B cell (primary cell): ENCODE measurements around the gene PCBP3. TPM values are rescaled to one million over a fixed set of nuclear protein-coding genes. Genes with fewer than 3 reads are reported as not detected.
A peak's percentile ranks its signal among the peaks of the same experiment; 100 is the strongest.

ENCODE experiments used
- ATAC-seq: fragments of 200-7000 bp; cut with Tn5 transposase; one replicate; pipeline ENCODE4 v1.10.0; 2021; ENCODE audit warnings: low read depth, mild to moderate bottlenecking, moderate number of reproducible peaks, moderate library complexity
- CTCF ChIA-PET: fragments of 350-600 bp; sonication (Branson Sonifier 250); formaldehyde crosslinking; loops from one replicate; lab custom pipeline; 2021; ENCODE audit warnings: antibody characterized with exemption, inconsistent platforms; lab: Charles Lee
- POLR2A ChIA-PET: fragments of 350-600 bp; sonication (Branson Sonifier 250); formaldehyde crosslinking; loops from one replicate; lab custom pipeline; 2021; ENCODE audit warnings: antibody characterized with exemption; lab: Charles Lee
- DNase-seq: peaks from one replicate; pipeline ENCODE4 v3.0.0; 2013
- H2AFZ ChIP-seq: 2 replicates; pipeline ENCODE4 v1.6.1; 2012; ENCODE audit warnings: mild to moderate bottlenecking, low read depth, low read length; ENCODE audit not compliant: insufficient read depth, poor library complexity, severe bottlenecking
- H3K27ac ChIP-seq, 2 donors: 1 replicate in 1 of 2; 2 replicates in 1 of 2; pipeline ENCODE4 v1.5.1; 2012 to 2013; ENCODE audit warnings: low read length in 2 of 2, mild to moderate bottlenecking in 2 of 2, moderate library complexity in 1 of 2
- H3K27me3 ChIP-seq, 4 experiments: fragments of 200-600 bp in 1 of 4; sonication (generic) in 1 of 4; replicated peaks in 1 of 4; 1 replicate in 2 of 4; 2 replicates in 2 of 4; pipeline versions ENCODE4 v1.6.1 to v1.7.0; 2013 to 2016; ENCODE audit warnings: low read length in 3 of 4, mild to moderate bottlenecking in 2 of 4, mixed read lengths in 1 of 4, moderate library complexity in 1 of 4; ENCODE audit not compliant: insufficient read depth in 4 of 4, control insufficient read depth in 3 of 4; ENCODE audit errors: control extremely low read depth in 1 of 4
- H3K36me3 ChIP-seq, 2 experiments: replicated peaks in 1 of 2; 1 replicate in 1 of 2; 2 replicates in 1 of 2; pipeline versions ENCODE4 v1.6.1 to v1.7.1; 2013; ENCODE audit warnings: low read length in 1 of 2; ENCODE audit not compliant: insufficient read depth in 2 of 2, control insufficient read depth in 1 of 2; ENCODE audit errors: control extremely low read depth in 1 of 2, extremely low read depth in 1 of 2
- H3K4me1 ChIP-seq, 2 donors: fragments of 200-600 bp in 1 of 2; sonication (generic) in 1 of 2; 1 replicate in 1 of 2; 2 replicates in 1 of 2; pipeline versions ENCODE4 v1.5.1 to v1.6.1; 2013 to 2017; ENCODE audit warnings: low read length in 2 of 2; ENCODE audit not compliant: control insufficient read depth in 2 of 2, insufficient read depth in 2 of 2
- H3K4me2 ChIP-seq: replicated peaks from 2 replicates; pipeline ENCODE3; 2012; ENCODE audit warnings: mild to moderate bottlenecking, low read depth, low read length; ENCODE audit not compliant: poor library complexity, severe bottlenecking
- H3K4me3 ChIP-seq, 5 experiments: fragments of 200-600 bp in 1 of 5; sonication (generic) in 1 of 5; 1 replicate in 3 of 5; 2 replicates in 2 of 5; pipeline versions ENCODE4 v1.5.1 to v1.7.0; 2011 to 2016; ENCODE audit warnings: low read length in 4 of 5, mild to moderate bottlenecking in 4 of 5, low read depth in 2 of 5, control low read depth in 1 of 5, moderate library complexity in 1 of 5; ENCODE audit not compliant: insufficient read depth in 1 of 5; ENCODE audit errors: control extremely low read depth in 1 of 5, extremely low read depth in 1 of 5
- H3K79me2 ChIP-seq: fragments of 200-600 bp; sonication (generic); one replicate; pipeline ENCODE4 v1.6.0; 2016; ENCODE audit warnings: low read length; ENCODE audit not compliant: control insufficient read depth, insufficient read depth
- H3K9ac ChIP-seq: fragments of 200-600 bp; sonication (generic); 2 replicates; pipeline ENCODE4 v1.6.1; 2017; ENCODE audit warnings: mild to moderate bottlenecking, low read length, moderate library complexity
- H3K9me3 ChIP-seq, 3 donors: one replicate each; pipeline versions ENCODE4 v1.6.1 to v1.7.1; 2013; ENCODE audit warnings: low read length in 2 of 3; ENCODE audit not compliant: control insufficient read depth in 2 of 3, insufficient read depth in 1 of 3; ENCODE audit errors: control extremely low read depth in 1 of 3
- H4K20me1 ChIP-seq: 2 replicates; pipeline ENCODE4 v1.6.0; 2012; ENCODE audit warnings: mild to moderate bottlenecking, low read length; ENCODE audit not compliant: insufficient read depth, control insufficient read depth, poor library complexity, severe bottlenecking
- H3K27ac Mint-ChIP-seq: one replicate; pipeline ENCODE4 v1.8.0; 2021; ENCODE audit warnings: mixed read lengths
- H3K27me3 Mint-ChIP-seq: one replicate; pipeline ENCODE4 v1.8.0; 2021; ENCODE audit warnings: mixed read lengths
- H3K4me1 Mint-ChIP-seq: one replicate; pipeline ENCODE4 v1.8.0; 2021; ENCODE audit warnings: mixed read lengths
- H3K4me3 Mint-ChIP-seq: one replicate; pipeline ENCODE4 v1.8.0; 2021; ENCODE audit warnings: mixed read lengths
- H3K9me3 Mint-ChIP-seq: one replicate; pipeline ENCODE4 v1.8.0; 2022; ENCODE audit warnings: mixed read lengths; ENCODE audit not compliant: insufficient read depth
- EZH2 ChIP-seq: IDR thresholded peaks from 2 replicates; pipeline ENCODE4 v1.6.1; 2012; ENCODE audit warnings: borderline replicate concordance, low read depth, mild to moderate bottlenecking, moderate library complexity, low read length; ENCODE audit not compliant: insufficient read depth, poor library complexity, severe bottlenecking
- WGBS: methylation state at CpG from one replicate; pipeline ENCODE4 v1.1.5; 2013; ENCODE audit warnings: missing lambda C conversion rate; ENCODE audit not compliant: insufficient coverage; 5-methylcytosine and 5-hydroxymethylcytosine counted together
- intact Hi-C: fragments of 100-400 bp; cut with micrococcal nuclease; formaldehyde crosslinking; loops from one replicate; pipeline ENCODE4 v1.10.0; 2022
- polyA plus RNA-seq: library from polyadenylated mRNA; depleted of rRNA; stranded (reverse); fragments of >200 nt; gene quantifications from 2 replicates; pipeline ENCODE4 v1.2.3, GENCODE V29; 2012
- total RNA-seq, 2 donors: library from RNA; stranded (reverse); fragments of 120-200 nt in 1 of 2; gene quantifications; 1 replicate in 1 of 2; 2 replicates in 1 of 2; pipeline versions ENCODE4 v1.2.3 to v1.2.4, GENCODE V29; 2013 to 2022
- TF ChIP-seq, protein P1 (sequence below): fragments of 200-600 bp; IDR thresholded peaks from one replicate; pipeline ENCODE4 v1.8.0; 2022; ENCODE audit warnings: antibody characterized with exemption, mild to moderate bottlenecking

The PCBP3 gene
- total and polyA plus RNA-seq, 2 donors (not counting 1 experiment from before 2014, with no cell fraction given) = 0.45 to 2.7 TPM

DNA sequence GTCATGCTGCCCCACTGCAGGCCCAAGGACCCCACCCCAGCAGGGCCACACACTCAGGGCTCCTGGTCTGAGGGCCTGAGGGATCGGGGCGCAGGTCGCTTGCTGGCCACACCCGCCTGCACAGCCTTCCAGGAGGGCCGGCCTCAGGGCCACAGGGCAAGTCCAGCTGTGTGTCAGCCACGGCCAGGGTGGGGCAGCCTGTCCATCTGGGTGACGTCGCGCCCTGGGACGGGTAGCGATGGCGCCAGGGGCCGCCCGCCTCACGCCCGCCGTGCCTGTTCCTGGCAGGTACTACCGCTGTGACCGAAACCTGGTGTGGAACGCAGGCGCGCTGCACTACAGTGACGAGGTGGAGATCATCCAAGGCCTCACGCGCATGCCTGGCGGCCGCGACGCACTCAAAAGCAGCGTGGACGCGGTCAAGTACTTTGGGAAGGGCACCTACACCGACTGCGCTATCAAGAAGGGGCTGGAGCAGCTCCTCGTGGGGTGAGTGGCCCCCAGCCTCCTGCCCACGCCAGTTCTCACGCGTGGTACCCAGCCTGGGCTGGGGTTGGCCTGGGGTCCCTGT lies 340.5 kb downstream of the PCBP3 start:
- CTCF ChIA-PET = no interaction called here
- peaks cover 4% of the 10 kb centered on the region for H3K4me1 Mint-ChIP-seq
- Histone ChIP-seq H3K27ac (no peak overlapping the region), H3K27me3 (peaks cover 0 to 41% (median 10%) of the 10 kb centered on the region in 4 experiments), H3K36me3 (no peaks in the 10 kb centered on the region), H3K4me1 (peaks cover 19 to 20% of the 10 kb centered on the region in 2 donors), H3K9ac (no peak overlapping the region), H3K9me3 (peaks cover 0 to 15% (median 0%) of the 10 kb centered on the region in 3 donors), H3K4me2 (no peak overlapping the region), H4K20me1 (no peaks in the 10 kb centered on the region), H2AFZ (no peak overlapping the region), H3K4me3 (no peak overlapping the region), H3K79me2 (no peaks in the 10 kb centered on the region)
- no peak overlapping the region for H3K4me3 Mint-ChIP-seq
- POLR2A ChIA-PET = no interaction called here
- no peak for TF ChIP-seq EZH2
- TF ChIP-seq, protein P1, sequence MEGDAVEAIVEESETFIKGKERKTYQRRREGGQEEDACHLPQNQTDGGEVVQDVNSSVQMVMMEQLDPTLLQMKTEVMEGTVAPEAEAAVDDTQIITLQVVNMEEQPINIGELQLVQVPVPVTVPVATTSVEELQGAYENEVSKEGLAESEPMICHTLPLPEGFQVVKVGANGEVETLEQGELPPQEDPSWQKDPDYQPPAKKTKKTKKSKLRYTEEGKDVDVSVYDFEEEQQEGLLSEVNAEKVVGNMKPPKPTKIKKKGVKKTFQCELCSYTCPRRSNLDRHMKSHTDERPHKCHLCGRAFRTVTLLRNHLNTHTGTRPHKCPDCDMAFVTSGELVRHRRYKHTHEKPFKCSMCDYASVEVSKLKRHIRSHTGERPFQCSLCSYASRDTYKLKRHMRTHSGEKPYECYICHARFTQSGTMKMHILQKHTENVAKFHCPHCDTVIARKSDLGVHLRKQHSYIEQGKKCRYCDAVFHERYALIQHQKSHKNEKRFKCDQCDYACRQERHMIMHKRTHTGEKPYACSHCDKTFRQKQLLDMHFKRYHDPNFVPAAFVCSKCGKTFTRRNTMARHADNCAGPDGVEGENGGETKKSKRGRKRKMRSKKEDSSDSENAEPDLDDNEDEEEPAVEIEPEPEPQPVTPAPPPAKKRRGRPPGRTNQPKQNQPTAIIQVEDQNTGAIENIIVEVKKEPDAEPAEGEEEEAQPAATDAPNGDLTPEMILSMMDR = no peak
- ATAC-seq (no peak), DNase-seq (peak; percentile 23)
- intact Hi-C loops = no loop called here
- no peak overlapping the region for H3K27ac Mint-ChIP-seq
- WGBS = 98% methylated on average over 38 of the region's 38 CpGs
- H3K27me3 Mint-ChIP-seq = peaks cover 11% of the 10 kb centered on the region
- H3K9me3 Mint-ChIP-seq = no peaks in the 10 kb centered on the region

DNA sequence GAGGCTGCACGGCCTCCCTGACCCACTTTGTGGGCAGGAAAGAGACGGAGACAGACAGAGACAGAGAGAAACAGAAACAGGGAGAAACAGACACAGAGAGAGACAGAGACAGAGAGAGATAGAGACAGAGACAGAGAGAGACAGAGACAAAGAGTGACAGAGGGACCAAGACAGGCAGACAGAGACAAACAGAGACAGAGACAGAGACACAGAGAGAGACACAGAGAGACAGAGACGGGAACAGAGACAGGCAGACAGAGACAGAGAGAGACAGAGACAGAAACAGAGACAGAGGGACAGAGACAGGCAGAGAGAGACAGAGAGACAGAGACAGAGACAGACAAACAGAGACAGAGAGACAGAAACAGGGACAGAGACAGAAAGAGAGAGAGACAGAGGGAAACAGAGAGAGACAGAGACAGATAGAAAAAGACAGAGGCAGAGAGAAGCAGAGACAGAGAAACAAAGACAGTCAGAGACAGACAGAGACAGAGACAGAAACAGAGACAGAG lies 341.1 kb downstream of the PCBP3 start:
- Histone ChIP-seq H3K4me2 (no peak overlapping the region), H2AFZ (no peak overlapping the region), H3K9ac (no peak overlapping the region), H3K27me3 (peaks cover 0 to 35% (median 8%) of the 10 kb centered on the region in 4 experiments), H4K20me1 (no peaks in the 10 kb centered on the region), H3K79me2 (no peaks in the 10 kb centered on the region), H3K4me1 (peaks cover 19 to 20% of the 10 kb centered on the region in 2 donors), H3K9me3 (peaks cover 0 to 15% (median 0%) of the 10 kb centered on the region in 3 donors), H3K27ac (no peak overlapping the region), H3K4me3 (no peak overlapping the region), H3K36me3 (no peaks in the 10 kb centered on the region)
- WGBS = 85% methylated on average over 3 of the region's 3 CpGs
- Mint-ChIP-seq H3K9me3 (no peaks in the 10 kb centered on the region), H3K4me3 (no peak overlapping the region), H3K27ac (no peak overlapping the region), H3K27me3 (peaks cover 8% of the 10 kb centered on the region), H3K4me1 (peaks cover 4% of the 10 kb centered on the region)
- ChIA-PET POLR2A (no interaction called here), CTCF (no interaction called here)
- intact Hi-C loops = no loop called here
- TF ChIP-seq, protein P1 = no peak
- no peak for TF ChIP-seq EZH2
- DNase-seq (no peak), ATAC-seq (no peak)
